Kidney (tissue), 14 donors: ENCODE results near the gene CELF3. TPM values are rescaled to one million over a fixed set of nuclear protein-coding genes. Genes with fewer than 3 reads are reported as not detected.

Source experiments
- DNase-seq, 5 donors: peaks; one replicate each; pipeline ENCODE4 v3.0.0-alpha.2; 2013 to 2020
- FAIRE-seq: peaks from 2 replicates; lab custom pipeline; 2012; peaks lifted over from hg19 to GRCh38; lab: Jason Lieb, UNC
- H3K27ac ChIP-seq, 2 donors: one replicate each; pipeline ENCODE4 v1.7.0; 2013; ENCODE audit warnings: low read depth in 2 of 2, low read length in 2 of 2, inconsistent platforms in 1 of 2
- H3K27me3 ChIP-seq: one replicate; pipeline ENCODE4 v1.7.1; 2013; ENCODE audit warnings: low read length, inconsistent platforms; ENCODE audit not compliant: control insufficient read depth, insufficient read depth
- H3K36me3 ChIP-seq, 3 donors: one replicate each; pipeline versions ENCODE4 v1.7.0 to v1.7.1; 2013; ENCODE audit warnings: low read length in 3 of 3, control low read depth in 1 of 3, inconsistent platforms in 1 of 3; ENCODE audit not compliant: insufficient read depth in 3 of 3, control insufficient read depth in 2 of 3
- H3K4me1 ChIP-seq, 3 donors: one replicate each; pipeline versions ENCODE4 v1.7.0 to v1.7.1; 2013; ENCODE audit warnings: low read length in 3 of 3, inconsistent platforms in 1 of 3, low read depth in 1 of 3; ENCODE audit not compliant: control insufficient read depth in 2 of 3, insufficient read depth in 2 of 3
- H3K4me3 ChIP-seq, 3 donors: one replicate each; pipeline versions ENCODE4 v1.7.0 to v1.8.1; 2013; ENCODE audit warnings: low read length in 3 of 3, control low read depth in 1 of 3, inconsistent platforms in 1 of 3
- H3K9ac ChIP-seq, 3 donors: one replicate each; pipeline versions ENCODE4 v1.7.0 to v1.7.1; 2013; ENCODE audit warnings: low read length in 3 of 3, control low read depth in 1 of 3, inconsistent platforms in 1 of 3
- H3K9me3 ChIP-seq, 3 donors: one replicate each; pipeline versions ENCODE4 v1.7.0 to v1.7.1; 2013; ENCODE audit warnings: low read length in 3 of 3, control low read depth in 1 of 3, inconsistent platforms in 1 of 3; ENCODE audit not compliant: control insufficient read depth in 2 of 3, insufficient read depth in 1 of 3
- CTCF ChIP-seq: IDR thresholded peaks from 3 replicates; pipeline ENCODE4 v1.5.1; 2012; ENCODE audit warnings: mild to moderate bottlenecking, moderate library complexity, borderline replicate concordance; ENCODE audit not compliant: insufficient read depth; ENCODE audit errors: extremely low read depth
- intact Hi-C: fragments of 100-400 bp; cut with DNase I; formaldehyde crosslinking; loops from one replicate; pipeline ENCODE4 v1.11.1; 2022
- polyA plus RNA-seq: library from polyadenylated mRNA; stranded (reverse); fragments of 350-450 nt; fragmentation: Illumina TruSeq; extraction: RNeasy Lipid Tissue Mini Kit (QIAGEN cat#74804); gene quantifications from one replicate; pipeline ENCODE4 v1.2.3, GENCODE V29; 2014; ENCODE audit warnings: low read depth, low replicate concordance; ENCODE audit not compliant: insufficient read depth
- total RNA-seq: library from RNA; stranded (reverse); fragmentation: NEBNext Ultra II Directional; extraction: Animal tissue kit (Norgen Biotek cat#: 25700); gene quantifications from one replicate; pipeline ENCODE4 v1.2.1, GENCODE V29; 2021
- donor health status: control.
- donor health status: control.
- donor health status: control.
- donor health status: control.
- donor health status: control.
- donor health status: DM: yes; HTN: yes; CAD: no.
- donor health status: Normal renal cell carcinoma (clear cell type).

Gene CELF3
- total and polyA plus RNA-seq, 2 donors from 2014 or later: 0.39 TPM; not detected in 1

- no peaks in the 10 kb centered on the region for H3K36me3 ChIP-seq
- TF ChIP-seq CTCF: no peak
- no peak overlapping the region for H3K27ac ChIP-seq
- DNase-seq (no peak), FAIRE-seq (no peak)
- H3K9ac ChIP-seq: no peak overlapping the region
- intact Hi-C loops: no loop called here
- H3K4me3 ChIP-seq: no peak overlapping the region
- H3K4me1 ChIP-seq: peaks cover 0 to 6% (median 0%) of the 10 kb centered on the region in 3 donors
- H3K9me3 ChIP-seq: peaks cover 0 to 7% (median 0%) of the 10 kb centered on the region in 3 donors
- H3K27me3 ChIP-seq: no peaks in the 10 kb centered on the region
Measured at GRCh38 chr1:151741516-151741915, 24.9 kb upstream of the CELF3 start.

GRCh38 chr1:151739590-151740355, 23.2 kb upstream of the CELF3 start:
- FAIRE-seq (no peak), DNase-seq (peak in 2 of 5 donors; percentile 46 to 50)
- intact Hi-C loops: loop anchor here (10.0 kb wide), 2 partner anchors 135 to 205 kb away; no protein-coding TSS in a partner anchor
- Histone ChIP-seq H3K4me3 (no peak overlapping the region), H3K9me3 (peaks cover 0 to 7% (median 0%) of the 10 kb centered on the region in 3 donors), H3K9ac (no peak overlapping the region), H3K27me3 (no peaks in the 10 kb centered on the region), H3K27ac (peak overlapping the region in 1 of 2 donors; percentile 63), H3K36me3 (no peaks in the 10 kb centered on the region), H3K4me1 (peaks cover 0 to 6% (median 0%) of the 10 kb centered on the region in 3 donors)
- TF ChIP-seq CTCF: no peak

GRCh38 chr1:151737479-151737878, 20.9 kb upstream of the CELF3 start:
- H3K36me3 ChIP-seq: no peaks in the 10 kb centered on the region
- FAIRE-seq (no peak), DNase-seq (no peak)
- intact Hi-C loops: loop anchor here (10.0 kb wide), 2 partner anchors 133 to 203 kb away; no protein-coding TSS in a partner anchor
- TF ChIP-seq CTCF: no peak
- no peak overlapping the region for H3K4me3 ChIP-seq
- no peak overlapping the region for H3K27ac ChIP-seq
- peaks cover 0 to 7% (median 0%) of the 10 kb centered on the region in 3 donors for H3K9me3 ChIP-seq
- peaks cover 0 to 6% (median 0%) of the 10 kb centered on the region in 3 donors for H3K4me1 ChIP-seq
- no peaks in the 10 kb centered on the region for H3K27me3 ChIP-seq
- H3K9ac ChIP-seq: no peak overlapping the region
